GM10248 (cell line): ENCODE data around the gene STARD4.

Experiments
- CTCF ChIA-PET: fragments of 300-600 bp; sonication (Branson Sonifier 250); formaldehyde crosslinking; extraction: SDS; loops from one replicate; lab custom pipeline; 2021; ENCODE audit warnings: antibody characterized with exemption; lab: Yijun Ruan, JAX
- POLR2A ChIA-PET: fragments of 350-650 bp; sonication (Branson Sonifier 250); formaldehyde crosslinking; extraction: SDS; loops from one replicate; lab custom pipeline; 2020; ENCODE audit warnings: antibody characterized with exemption; lab: Yijun Ruan, JAX
- DNase-seq: peaks from one replicate; pipeline ENCODE4 v3.0.0; 2012; ENCODE audit errors: extremely low spot score
- TF ChIP-seq, protein P1 (sequence below): IDR thresholded peaks from 2 replicates; pipeline ENCODE4 v1.5.1; 2012; ENCODE audit warnings: mild to moderate bottlenecking, low read depth; ENCODE audit errors: extremely low read depth, missing control alignments, control extremely low read depth

STARD4 gene

DNA sequence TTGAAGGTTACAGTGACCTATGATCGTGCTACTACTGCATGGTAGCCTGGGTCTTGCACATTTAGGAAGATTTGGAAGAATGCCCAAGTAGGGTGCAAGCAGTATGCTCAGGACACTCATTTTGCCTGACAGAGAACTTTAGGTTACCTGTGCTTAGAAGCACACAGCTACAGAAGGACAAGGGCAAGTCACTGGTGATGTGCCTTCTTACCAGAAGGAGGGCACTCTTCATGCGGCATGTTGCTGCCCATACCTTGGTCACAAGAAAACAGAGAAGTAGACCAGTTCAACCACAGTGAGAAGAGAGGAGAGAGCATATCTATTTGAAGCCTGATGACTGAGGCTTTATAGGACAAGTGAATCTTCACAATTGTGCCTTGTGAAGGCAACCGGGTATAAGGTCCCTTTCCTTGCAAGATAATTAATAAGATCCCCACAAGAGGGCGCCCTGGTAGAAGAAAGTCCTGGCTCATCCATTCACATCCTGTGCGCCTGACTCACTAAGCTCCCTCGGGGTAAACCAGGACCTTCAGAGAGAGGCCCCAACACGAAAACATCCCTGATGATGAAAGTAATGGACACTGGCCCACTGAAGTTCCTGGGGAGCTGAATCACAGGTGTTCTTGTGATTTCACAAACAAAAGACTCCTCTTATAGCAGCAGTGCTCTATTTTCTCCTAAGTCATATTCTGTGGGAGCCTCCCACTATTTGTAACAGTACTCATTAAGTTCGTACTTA, 38.1 kb upstream of the STARD4 start:
- CTCF ChIA-PET, result interaction anchor here (0.6 to 4.9 kb wide), 38 partner anchors 9 to 634 kb away, joined by 3 to 94 read pairs (median 3); no protein-coding TSS in a partner anchor
- TF ChIP-seq, protein P1, sequence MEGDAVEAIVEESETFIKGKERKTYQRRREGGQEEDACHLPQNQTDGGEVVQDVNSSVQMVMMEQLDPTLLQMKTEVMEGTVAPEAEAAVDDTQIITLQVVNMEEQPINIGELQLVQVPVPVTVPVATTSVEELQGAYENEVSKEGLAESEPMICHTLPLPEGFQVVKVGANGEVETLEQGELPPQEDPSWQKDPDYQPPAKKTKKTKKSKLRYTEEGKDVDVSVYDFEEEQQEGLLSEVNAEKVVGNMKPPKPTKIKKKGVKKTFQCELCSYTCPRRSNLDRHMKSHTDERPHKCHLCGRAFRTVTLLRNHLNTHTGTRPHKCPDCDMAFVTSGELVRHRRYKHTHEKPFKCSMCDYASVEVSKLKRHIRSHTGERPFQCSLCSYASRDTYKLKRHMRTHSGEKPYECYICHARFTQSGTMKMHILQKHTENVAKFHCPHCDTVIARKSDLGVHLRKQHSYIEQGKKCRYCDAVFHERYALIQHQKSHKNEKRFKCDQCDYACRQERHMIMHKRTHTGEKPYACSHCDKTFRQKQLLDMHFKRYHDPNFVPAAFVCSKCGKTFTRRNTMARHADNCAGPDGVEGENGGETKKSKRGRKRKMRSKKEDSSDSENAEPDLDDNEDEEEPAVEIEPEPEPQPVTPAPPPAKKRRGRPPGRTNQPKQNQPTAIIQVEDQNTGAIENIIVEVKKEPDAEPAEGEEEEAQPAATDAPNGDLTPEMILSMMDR, result peak; percentile 60
- peak; percentile 60 for DNase-seq
- POLR2A ChIA-PET, result no interaction called here

DNA sequence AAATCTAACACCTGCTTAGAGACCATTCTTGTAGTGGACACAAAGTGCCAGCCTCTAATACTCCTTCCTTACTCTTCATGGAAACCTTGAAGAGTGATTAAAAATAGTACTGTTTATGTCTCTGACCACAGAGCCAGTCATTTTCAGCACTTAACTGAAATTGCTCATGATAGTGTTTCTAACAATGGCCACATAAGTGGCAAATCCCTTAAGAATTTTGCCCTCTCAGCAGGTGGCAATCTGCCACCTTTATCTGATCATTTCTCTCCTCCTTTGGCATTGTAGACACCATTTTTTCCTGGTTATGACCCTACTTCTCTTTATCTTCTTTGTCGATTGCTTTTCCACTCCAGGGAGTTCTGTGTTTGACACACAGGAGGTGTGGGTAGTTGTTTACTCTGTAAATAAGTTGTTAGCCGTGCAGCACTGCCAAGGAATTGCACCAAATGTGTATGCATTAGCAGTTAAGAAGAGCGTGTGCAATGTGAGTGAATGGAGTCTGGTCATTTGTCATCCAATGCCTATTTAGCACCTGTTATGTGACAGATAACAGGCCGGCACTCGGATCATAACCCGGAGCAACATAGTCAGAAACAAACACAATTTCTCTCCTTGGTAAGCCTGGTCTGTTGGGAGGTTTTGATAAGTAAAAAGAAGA, 36.8 kb upstream of the STARD4 start:
- no peak for DNase-seq
- CTCF ChIA-PET, result interaction anchor here (1.7 to 2.2 kb wide), 3 partner anchors 15 to 602 kb away, joined by 10 to 21 read pairs (median 14); no protein-coding TSS in a partner anchor
- POLR2A ChIA-PET, result no interaction called here

DNA sequence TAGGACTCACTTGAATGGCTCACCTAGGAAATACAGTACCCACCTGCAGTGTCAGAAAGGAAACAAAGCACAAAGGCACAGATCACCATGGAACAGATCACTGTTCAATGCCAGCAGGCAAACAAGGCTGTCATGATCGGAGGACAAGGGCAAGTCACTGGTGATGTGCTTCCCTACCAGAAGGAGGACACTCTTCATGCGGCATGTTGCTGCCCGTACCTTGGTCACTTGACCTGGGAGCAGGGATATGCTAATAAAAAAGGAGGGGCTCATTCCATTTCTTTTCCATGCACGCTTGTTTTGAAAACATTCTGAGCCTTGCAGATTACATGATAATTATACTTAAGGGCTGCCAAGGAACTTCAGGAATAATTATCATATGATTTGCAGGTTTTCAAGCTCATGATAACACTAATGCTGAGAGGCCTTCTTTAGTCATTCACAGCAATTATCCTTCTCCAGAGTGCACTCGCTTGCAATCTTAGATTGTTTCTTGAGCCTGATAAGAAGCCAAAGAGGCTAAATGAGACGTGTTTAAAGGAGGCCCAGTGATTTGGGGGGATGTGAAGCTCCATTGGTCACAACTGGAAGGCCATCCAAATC, 36.1 kb upstream of the STARD4 start:
- ChIA-PET POLR2A (no interaction called here), CTCF (interaction anchor here (1.2 to 2.2 kb wide), 3 partner anchors 13 to 598 kb away, joined by 3 to 14 read pairs (median 11); no protein-coding TSS in a partner anchor)
- TF ChIP-seq, protein P1, result no peak
- no peak for DNase-seq

More for the DNA sequence above, 36.8 kb upstream of the STARD4 start:
- TF ChIP-seq, protein P1, result no peak

DNA sequence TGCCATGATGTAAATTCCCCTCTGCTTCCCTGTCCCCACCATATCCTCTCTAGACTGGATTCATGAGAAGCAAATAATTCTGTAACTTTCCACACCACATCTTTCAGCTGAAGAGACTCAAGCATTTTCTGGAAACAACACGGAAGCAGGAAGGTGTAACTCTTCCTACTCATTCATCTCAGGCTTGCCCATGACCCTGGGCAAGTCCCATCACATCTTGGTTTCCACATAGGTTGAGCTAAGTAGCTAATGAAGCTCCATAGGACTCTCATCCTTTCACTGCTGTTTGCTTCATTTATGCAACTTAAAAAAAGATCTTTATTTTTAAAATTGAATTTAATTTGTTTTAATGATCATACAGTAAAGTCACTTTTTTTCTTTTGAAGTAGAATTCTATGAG, 32.7 kb upstream of the STARD4 start:
- TF ChIP-seq, protein P1, result no peak
- CTCF ChIA-PET, result interaction anchor here (1.0 kb wide), 1 partner anchor 13 kb away, joined by 3 read pairs; no protein-coding TSS in a partner anchor
- POLR2A ChIA-PET, result no interaction called here
- DNase-seq, result no peak

DNA sequence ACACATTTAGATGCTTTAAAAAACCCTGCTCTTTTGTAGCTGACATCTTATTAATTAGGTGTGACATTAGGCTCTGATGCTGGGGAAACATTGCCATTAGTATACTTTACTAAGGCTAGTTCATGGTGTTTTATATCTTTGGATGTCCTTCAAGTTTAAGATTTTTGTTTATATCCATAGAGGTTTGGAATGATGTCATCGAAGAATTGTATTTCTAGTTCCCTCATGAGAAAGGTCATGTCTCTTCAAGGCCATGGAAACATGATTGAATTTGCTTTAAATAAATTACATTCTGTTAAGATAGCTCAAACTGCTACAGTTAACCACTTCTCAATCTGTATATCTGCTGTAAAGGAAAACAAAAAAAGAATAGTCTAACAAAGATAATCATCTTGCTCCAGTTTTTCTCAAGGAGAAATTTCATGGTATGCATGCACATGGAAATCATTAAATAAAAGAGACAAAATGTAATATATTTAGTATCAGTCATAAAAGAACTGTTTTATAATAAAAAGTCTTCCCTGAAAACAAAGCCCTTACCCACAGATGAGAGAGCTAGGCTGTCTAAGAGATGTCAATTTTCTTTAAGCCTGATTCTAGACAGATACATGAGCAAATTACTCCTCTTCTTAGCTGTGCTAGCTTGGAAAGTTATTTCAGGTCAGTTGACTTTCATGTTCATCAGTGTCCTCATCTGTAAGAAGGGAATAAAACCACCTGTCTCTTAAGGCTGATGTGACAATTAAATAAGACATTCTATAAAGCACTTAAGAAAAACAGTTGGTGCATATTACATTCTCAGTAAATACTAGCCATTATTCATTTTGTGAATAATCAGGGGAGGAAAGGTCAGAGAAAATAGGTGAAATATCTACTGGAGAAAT, 25.0 kb upstream of the STARD4 start:
- TF ChIP-seq, protein P1, result no peak
- CTCF ChIA-PET, result interaction anchor here (1.2 to 1.7 kb wide), 2 partner anchors 13 to 19 kb away, joined by 3 to 6 read pairs; no protein-coding TSS in a partner anchor
- no peak for DNase-seq
- POLR2A ChIA-PET, result no interaction called here
